A549 (cell line): Measurements from ENCODE around the gene VASH2. TPM values are rescaled to one million over a fixed set of nuclear protein-coding genes. Genes with fewer than 3 reads are reported as not detected.

Source experiments
- ATAC-seq, 2 experiments: fragments of 200-7000 bp in 1 of 2; fragments of >200 bp in 1 of 2; cut with Nextera tagmentation in 1 of 2; cut with Tn5 transposase in 1 of 2; 3 replicates each; pipeline versions ENCODE4 v1.8.0 to v1.9.1; 2018 to 2020; ENCODE audit warnings: mild to moderate bottlenecking in 1 of 2, moderate library complexity in 1 of 2
- CTCF ChIA-PET: fragments of 300-600 bp; sonication (Branson Sonifier 250); formaldehyde crosslinking; extraction: SDS; loops from one replicate; lab custom pipeline; 2021; ENCODE audit warnings: antibody characterized with exemption, inconsistent platforms; lab: Yijun Ruan, JAX
- POLR2A ChIA-PET: fragments of 350-600 bp; formaldehyde crosslinking; extraction: SDS; loops from one replicate; lab custom pipeline; 2021; ENCODE audit warnings: antibody characterized with exemption, inconsistent platforms; lab: Yijun Ruan, JAX
- DNase-seq, 2 experiments: peaks; one replicate each; pipeline versions ENCODE4 v3.0.0 to v3.0.0-alpha.2; 2011 to 2016; ENCODE audit warnings: low read depth in 1 of 2, low spot score in 1 of 2
- FAIRE-seq: peaks from 2 replicates; lab custom pipeline; 2011; peaks lifted over from hg19 to GRCh38; lab: Jason Lieb, UNC
- H3K27ac ChIP-seq, 2 experiments: fragments of >200 bp; sonication (Bioruptor Twin); formaldehyde crosslinking; 3 replicates each; pipeline ENCODE4 v1.5.1; 2016 to 2017
- H3K4me1 ChIP-seq: fragments of >200 bp; sonication (Bioruptor Twin); formaldehyde crosslinking; 3 replicates; pipeline ENCODE4 v1.6.1; 2016
- H3K4me2 ChIP-seq: fragments of >200 bp; sonication (Bioruptor Twin); formaldehyde crosslinking; 3 replicates; pipeline ENCODE4 v1.6.1; 2016
- H3K4me3 ChIP-seq: fragments of >200 bp; sonication (Bioruptor Twin); formaldehyde crosslinking; 3 replicates; pipeline ENCODE4 v1.5.1; 2016
- H3K9me3 ChIP-seq: fragments of >200 bp; sonication (Bioruptor Twin); formaldehyde crosslinking; 3 replicates; pipeline ENCODE4 v1.6.1; 2016
- BCL3 ChIP-seq: fragments of >200 bp; sonication (Bioruptor Twin); formaldehyde crosslinking; IDR thresholded peaks from 3 replicates; pipeline ENCODE4 v1.6.1; 2016
- CBX2 ChIP-seq: fragments of 200-600 bp; sonication (generic); IDR thresholded peaks from 2 replicates; pipeline ENCODE4 v1.6.1; 2016; ENCODE audit warnings: low read depth, mild to moderate bottlenecking, borderline replicate concordance
- CBX8 ChIP-seq: fragments of 200-600 bp; sonication (generic); IDR thresholded peaks from 2 replicates; pipeline ENCODE4 v1.6.1; 2016
- CEBPB ChIP-seq, 2 experiments: fragments of >200 bp in 1 of 2; sonication (Bioruptor Twin) in 1 of 2; formaldehyde crosslinking in 1 of 2; IDR thresholded peaks; 2 replicates each; pipeline ENCODE4 v1.6.1; 2012 to 2016
- CHD4 ChIP-seq: fragments of 200-600 bp; sonication (generic); IDR thresholded peaks from 2 replicates; pipeline ENCODE4 v1.6.1; 2016; ENCODE audit warnings: antibody characterized with exemption, mild to moderate bottlenecking, borderline replicate concordance
- EP300 ChIP-seq, 2 experiments: fragments of >200 bp; sonication (Bioruptor Twin); formaldehyde crosslinking; IDR thresholded peaks; 2 replicates in 1 of 2; 3 replicates in 1 of 2; pipeline ENCODE4 v1.6.1; 2016 to 2017
- ESRRA ChIP-seq: fragments of 150-350 bp; IDR thresholded peaks from 2 replicates; pipeline ENCODE4 v1.6.1; 2014; ENCODE audit warnings: mild to moderate bottlenecking, low read length, borderline replicate concordance
- HDAC2 ChIP-seq: fragments of 200-600 bp; sonication (generic); IDR thresholded peaks from 2 replicates; pipeline ENCODE4 v1.6.1; 2016
- HOXB13 ChIP-seq: fragments of 250-450 bp; sonication (Bioruptor Pico); IDR thresholded peaks from 2 replicates; pipeline ENCODE4 v1.5.0; 2020; ENCODE audit warnings: low read depth, mild to moderate bottlenecking, moderate library complexity
- JUN ChIP-seq, 2 experiments: fragments of >200 bp; sonication (Bioruptor Twin); formaldehyde crosslinking; IDR thresholded peaks; 2 replicates in 1 of 2; 3 replicates in 1 of 2; pipeline ENCODE4 v1.6.1; 2016 to 2017
- MYC ChIP-seq: IDR thresholded peaks from 2 replicates; pipeline ENCODE4 v1.6.1; 2012; ENCODE audit warnings: mild to moderate bottlenecking, inconsistent platforms, low read length, improper control_type of control experiment, borderline replicate concordance
- NPAS2 ChIP-seq: fragments of 250-450 bp; sonication (Bioruptor Pico); IDR thresholded peaks from 2 replicates; pipeline ENCODE4 v1.8.0; 2022; ENCODE audit warnings: mild to moderate bottlenecking, moderate library complexity, borderline replicate concordance
- NR3C1 ChIP-seq: fragments of >200 bp; sonication (Bioruptor Twin); formaldehyde crosslinking; IDR thresholded peaks from 3 replicates; pipeline ENCODE4 v1.6.1; 2017
- RAD21 ChIP-seq, 2 experiments: fragments of >200 bp in 1 of 2; sonication (Bioruptor Twin) in 1 of 2; formaldehyde crosslinking in 1 of 2; IDR thresholded peaks in 1 of 2; conservative IDR thresholded peaks in 1 of 2; 2 replicates in 1 of 2; 3 replicates in 1 of 2; pipeline ENCODE4 v1.6.1; 2012 to 2018; ENCODE audit warnings: inconsistent platforms in 1 of 2
- REST ChIP-seq: fragments of 200-600 bp; sonication (generic); IDR thresholded peaks from 2 replicates; pipeline ENCODE4 v1.6.1; 2016; ENCODE audit warnings: antibody characterized with exemption, mild to moderate bottlenecking, moderate library complexity
- RFX5 ChIP-seq: fragments of 450-650 bp; IDR thresholded peaks from 2 replicates; pipeline ENCODE4 v1.7.1; 2014; ENCODE audit warnings: antibody characterized with exemption, mild to moderate bottlenecking, moderate library complexity
- RNF2 ChIP-seq: fragments of 200-600 bp; sonication (generic); IDR thresholded peaks from 2 replicates; pipeline ENCODE4 v1.6.1; 2016; ENCODE audit warnings: low read depth, mild to moderate bottlenecking, antibody characterized with exemption, moderate library complexity, borderline replicate concordance
- SMC3 ChIP-seq: fragments of >200 bp; sonication (Bioruptor Twin); formaldehyde crosslinking; IDR thresholded peaks from 3 replicates; pipeline ENCODE4 v1.6.1; 2018; ENCODE audit warnings: inconsistent platforms
- TP53 ChIP-seq: fragments of 250-450 bp; sonication (Bioruptor Pico); IDR thresholded peaks from 2 replicates; pipeline ENCODE4 v1.5.0; 2021; ENCODE audit warnings: mild to moderate bottlenecking, moderate library complexity
- WGBS: methylation state at CpG from one replicate; pipeline ENCODE4 v1.1.6; 2017; ENCODE audit errors: missing lambda C conversion rate; 5-methylcytosine and 5-hydroxymethylcytosine counted together
- polyA plus RNA-seq, 4 experiments: library from polyadenylated mRNA; depleted of rRNA in 3 of 4; stranded (reverse); fragments of >200 nt; fragmentation: RNase III in 1 of 4; extraction: RNeasy Plus Mini Kit Qiagen cat#74134 plus additional on column Dnase treatment in 1 of 4; gene quantifications; 2 replicates in 3 of 4; 3 replicates in 1 of 4; pipeline ENCODE4 v1.2.3, GENCODE V29; 2011 to 2017

Gene VASH2
- polyA plus RNA-seq, 2 of the 4 experiments (the other 2 are of a cell fraction), result 3.4 to 4.7 TPM

DNA sequence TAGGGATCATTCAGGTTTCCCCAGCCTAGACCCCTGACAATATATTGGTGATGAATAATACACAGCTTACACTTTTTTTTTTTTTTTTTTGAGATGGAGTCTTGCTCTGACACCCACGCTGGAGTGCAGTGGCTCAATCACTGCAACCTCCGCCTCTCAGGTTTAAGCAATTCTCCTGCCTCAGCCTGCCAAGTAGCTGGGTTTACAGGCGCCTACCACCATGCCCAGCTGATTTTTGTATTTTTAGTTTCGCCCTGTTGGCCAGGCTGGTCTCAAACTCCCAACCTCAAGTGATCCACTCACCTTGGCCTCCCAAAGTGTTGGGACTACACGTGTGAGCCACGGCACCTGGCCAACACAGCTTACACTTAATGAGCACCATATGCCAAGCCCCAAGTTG, 7.2 kb downstream of the VASH2 start:
- DNase-seq, result no peak
- Histone ChIP-seq H3K4me3 (no peak overlapping the region), H3K4me2 (no peak overlapping the region)
- no peak for FAIRE-seq
- no peak for ATAC-seq
- TF ChIP-seq TP53 (CRISPR knock-in tag) (no peak), CBX8 (no peak)
- TF ChIP-seq, all 56 proteins: peak for 0
- Histone ChIP-seq H3K9me3 (no peaks in the 10 kb centered on the region), H3K4me1 (no peaks in the 10 kb centered on the region), H3K27ac (no peak overlapping the region)
- CTCF ChIA-PET, result interaction anchor here (0.6 to 1.9 kb wide), 6 partner anchors 9 to 275 kb away, joined by 3 to 6 read pairs (median 4); no protein-coding TSS in a partner anchor
- WGBS, result 90% methylated on average over 6 of the region's 6 CpGs
- POLR2A ChIA-PET, result no interaction called here

GRCh38 chr1:212958175-212958574, 7.8 kb downstream of the VASH2 start:
- ATAC-seq (no peak), FAIRE-seq (no peak)
- TF ChIP-seq NR3C1 (no peak), MYC (no peak), SMC3 (no peak), CBX2 (no peak), CHD4 (no peak), HOXB13 (CRISPR knock-in tag) (no peak), RNF2 (no peak), BCL3 (no peak), HDAC2 (no peak), EP300 (IDR thresholded peaks at IDR 0.05) (no peak), JUN (IDR thresholded peaks at IDR 0.05) (no peak), RAD21 (conservative IDR thresholded peaks at IDR 0.05 in 1 of 2, IDR thresholded peaks at IDR 0.05 in 1 of 2) (no peak), CEBPB (IDR thresholded peaks at IDR 0.05) (no peak), CBX8 (no peak), NPAS2 (no peak), RFX5 (no peak)

DNA sequence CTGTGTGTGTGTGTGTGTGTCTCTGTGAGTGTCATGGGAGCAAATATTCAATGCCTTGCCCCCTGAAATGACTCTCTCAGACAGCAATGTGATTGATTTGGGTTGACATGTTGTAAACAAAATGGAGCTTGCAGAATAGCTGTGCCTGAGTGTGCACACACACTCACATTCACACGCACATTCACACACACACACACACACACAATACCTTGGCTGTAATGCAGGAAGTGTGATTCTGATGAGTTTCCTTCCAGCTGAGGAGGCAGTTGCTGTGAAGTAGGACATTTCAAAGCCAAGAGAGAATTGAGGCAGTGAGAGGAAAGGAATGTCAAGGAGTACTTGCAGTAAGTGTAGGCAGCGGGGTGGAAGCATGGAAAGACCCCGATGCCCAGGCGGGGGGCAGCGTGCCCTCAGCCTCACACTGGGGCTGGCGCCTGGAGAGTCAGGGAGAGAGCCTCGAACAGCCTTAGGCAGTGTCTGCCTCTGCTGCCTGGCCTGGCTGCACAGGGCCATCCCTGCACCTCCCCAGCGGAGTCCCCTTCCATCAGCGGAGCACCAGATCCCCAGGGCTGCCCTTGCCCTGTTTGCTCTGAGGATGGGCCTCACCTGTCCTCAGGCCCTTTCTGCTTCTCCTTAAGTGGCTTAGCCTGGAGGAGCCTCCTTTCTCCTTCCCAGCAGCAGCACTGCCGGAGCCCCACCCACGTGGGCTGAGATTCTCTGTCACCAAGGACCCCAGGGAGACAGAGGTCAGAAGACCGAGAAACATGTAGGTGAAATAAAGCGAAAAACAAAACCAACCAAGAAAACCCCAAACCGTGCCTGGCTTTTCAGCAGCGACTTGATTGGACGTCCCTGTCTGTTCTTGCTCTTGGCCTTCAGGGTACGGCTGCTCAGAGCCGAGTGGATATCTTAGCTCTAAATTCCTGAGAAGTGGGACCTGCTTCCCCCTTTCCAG, 9.2 kb downstream of the VASH2 start:
- 89% methylated on average over 16 of the region's 18 CpGs for WGBS
- POLR2A ChIA-PET, result no interaction called here
- no peak overlapping the region for H3K4me3 ChIP-seq
- FAIRE-seq (no peak), DNase-seq (no peak), ATAC-seq (no peak)
- H3K4me2 ChIP-seq, result no peak overlapping the region
- no peaks in the 10 kb centered on the region for H3K9me3 ChIP-seq
- TF ChIP-seq REST (no peak), ESRRA (no peak)
- no peak overlapping the region for H3K27ac ChIP-seq
- CTCF ChIA-PET, result interaction anchor here (1.1 kb wide), 1 partner anchor 9 kb away, joined by 3 read pairs; no protein-coding TSS in a partner anchor
- no peaks in the 10 kb centered on the region for H3K4me1 ChIP-seq

More at GRCh38 chr1:212958175-212958574, 7.8 kb downstream of the VASH2 start:
- no peak overlapping the region for H3K4me3 ChIP-seq
- H3K9me3 ChIP-seq, result no peaks in the 10 kb centered on the region
- no peak for DNase-seq
- ChIA-PET CTCF (interaction anchor here (0.5 to 1.9 kb wide), 5 partner anchors 10 to 252 kb away, joined by 3 to 6 read pairs (median 4); no protein-coding TSS in a partner anchor), POLR2A (no interaction called here)
- no peak overlapping the region for H3K27ac ChIP-seq
- WGBS, result 81% methylated on average over 10 of the region's 10 CpGs
- H3K4me1 ChIP-seq, result no peaks in the 10 kb centered on the region
- H3K4me2 ChIP-seq, result no peak overlapping the region
